ENCODE data around the gene CMPK1.
"Not testable (repeated sequence)": the region's sequence is repeated elsewhere in the genome, so short reads cannot be mapped to it uniquely, and the experiment has no call there.

CMPK1 gene, protein sequence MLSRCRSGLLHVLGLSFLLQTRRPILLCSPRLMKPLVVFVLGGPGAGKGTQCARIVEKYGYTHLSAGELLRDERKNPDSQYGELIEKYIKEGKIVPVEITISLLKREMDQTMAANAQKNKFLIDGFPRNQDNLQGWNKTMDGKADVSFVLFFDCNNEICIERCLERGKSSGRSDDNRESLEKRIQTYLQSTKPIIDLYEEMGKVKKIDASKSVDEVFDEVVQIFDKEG

DNA sequence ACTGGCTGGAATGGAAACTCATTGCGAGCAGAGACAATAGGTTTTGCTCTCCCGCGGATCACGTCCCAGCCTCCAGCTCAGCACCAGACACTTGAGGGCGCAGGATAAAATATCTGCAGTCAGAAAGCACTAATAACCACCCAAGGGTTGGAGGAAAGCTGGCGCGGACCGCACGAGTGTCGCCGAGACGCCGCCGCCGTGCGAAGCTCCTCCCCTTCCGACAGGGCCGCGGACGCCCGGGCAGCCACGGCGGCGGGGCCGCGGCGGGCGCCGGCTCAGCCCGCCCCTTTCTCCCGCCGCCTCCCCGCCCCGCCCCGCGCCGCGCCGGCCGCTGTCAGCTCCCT lies at the start of gene CMPK1:
CMPK1 (plus strand) TSS at position 213 of the 344 bp plus-strand sequence. CDS start 156 bp downstream, outside the sequence.
- peak; percentile 89 for DNase-seq (ENCODE audit: low read depth)

DNA sequence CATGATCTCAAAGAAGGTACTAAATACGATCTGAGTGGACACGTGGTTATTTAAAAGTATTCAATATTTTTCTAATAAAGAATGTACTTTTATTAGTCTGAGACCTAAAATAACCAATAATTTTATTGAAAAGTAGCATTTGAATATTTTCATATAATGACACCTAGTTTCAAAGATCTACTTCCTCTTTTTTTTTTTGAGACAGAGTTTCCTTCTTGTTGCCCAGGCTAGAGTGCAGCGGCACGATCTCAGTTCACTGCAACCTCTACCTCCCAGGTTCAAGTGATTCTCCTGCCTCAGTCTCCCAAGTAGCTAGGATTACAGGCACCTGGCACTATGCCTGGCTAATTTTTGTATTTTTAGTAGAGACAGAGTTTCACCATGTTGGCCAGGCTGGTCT lies 45.5 kb upstream of the CMPK1 start:
- DNase-seq (ENCODE audit: low read depth): not testable (repeated sequence)

DNA sequence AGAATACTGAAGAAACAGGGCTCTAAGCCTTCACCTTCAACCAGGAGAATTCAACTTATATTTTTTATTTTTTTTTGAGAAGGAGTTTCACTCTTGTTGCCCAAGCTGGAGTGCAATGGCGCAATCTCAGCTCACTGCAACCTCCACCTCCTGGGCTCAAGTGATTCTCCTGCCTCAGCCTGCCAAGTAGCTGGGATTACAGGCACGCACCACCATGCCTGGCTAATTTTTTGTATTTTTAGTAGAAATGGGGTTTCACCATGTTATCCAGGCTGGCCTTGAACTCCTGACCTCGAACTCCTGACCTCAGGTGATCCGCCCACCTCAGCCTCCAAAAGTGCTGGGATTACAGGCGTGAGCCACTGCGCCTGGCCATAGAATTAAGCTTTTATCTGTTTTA lies 38.7 kb upstream of the CMPK1 start:
- not testable (repeated sequence) for DNase-seq (ENCODE audit: low read depth)

DNA sequence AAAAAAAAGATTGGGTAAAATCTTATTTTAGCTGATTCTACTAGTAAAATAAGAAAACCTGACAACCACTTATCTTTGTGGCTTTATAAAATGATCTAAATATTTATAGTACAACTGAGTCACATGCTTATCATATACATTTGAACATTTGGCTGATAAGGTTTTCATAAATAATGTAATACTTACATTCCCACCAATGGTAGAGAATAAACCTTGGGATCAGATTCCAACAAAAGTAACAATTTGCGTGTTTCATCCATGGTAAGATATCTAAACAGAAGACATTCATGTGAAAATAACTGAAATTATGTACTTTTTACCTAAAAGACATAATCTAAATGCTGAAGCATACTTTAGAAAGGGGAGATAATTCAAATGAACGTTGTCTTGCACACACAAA lies 38.0 kb upstream of the CMPK1 start:
- DNase-seq (ENCODE audit: low read depth): no peak

DNA sequence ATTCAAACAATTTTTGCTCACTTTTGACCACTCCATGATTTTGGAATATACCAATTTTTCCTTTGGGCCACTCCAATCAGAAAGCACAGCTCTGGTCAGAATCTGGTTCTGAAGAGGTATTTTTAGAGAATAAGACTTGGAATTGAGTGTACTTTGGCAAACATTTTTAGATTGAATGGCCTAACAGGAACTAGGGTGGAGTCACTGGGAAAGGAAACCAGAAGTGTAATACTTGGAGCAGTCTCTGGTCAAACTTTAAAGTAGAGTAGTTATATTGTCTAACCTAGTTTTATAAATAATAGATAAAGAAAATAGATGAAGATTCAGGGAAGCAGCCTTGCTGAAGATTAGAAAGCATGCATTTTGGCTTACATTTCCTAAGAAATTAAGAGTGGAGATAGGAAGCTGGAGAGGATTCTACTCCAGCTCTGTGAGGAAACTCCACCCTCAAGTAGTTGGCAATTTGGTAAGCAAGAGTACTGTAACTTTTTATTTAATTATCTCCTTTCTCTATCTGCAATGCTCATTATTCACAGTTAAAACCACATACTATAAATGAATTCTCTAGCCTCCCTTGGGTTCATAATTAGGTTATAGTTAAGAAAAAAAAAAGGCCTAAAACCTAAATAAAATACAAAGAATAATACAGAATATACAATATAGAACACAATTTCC lies 35.4 kb upstream of the CMPK1 start:
- DNase-seq (ENCODE audit: low read depth): no peak

DNA sequence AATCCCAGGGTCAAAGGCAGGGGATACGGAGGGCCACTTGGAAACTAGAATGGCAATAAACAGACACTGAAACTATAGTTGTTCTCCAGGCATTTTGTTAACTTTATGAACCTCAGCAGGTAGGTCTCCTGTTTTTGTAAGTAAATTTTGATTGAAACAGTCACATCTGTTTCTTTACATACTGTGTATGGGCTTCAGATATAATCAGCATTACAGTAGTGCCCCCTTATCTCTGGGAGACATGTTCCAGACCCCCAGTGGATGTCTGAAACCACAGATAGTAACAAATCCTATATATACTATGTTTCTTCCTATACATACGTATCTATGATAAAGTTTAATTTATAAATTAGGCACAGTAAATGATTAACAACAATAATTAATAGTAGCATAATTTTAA lies 31.1 kb upstream of the CMPK1 start:
- DNase-seq (ENCODE audit: low read depth): no peak

DNA sequence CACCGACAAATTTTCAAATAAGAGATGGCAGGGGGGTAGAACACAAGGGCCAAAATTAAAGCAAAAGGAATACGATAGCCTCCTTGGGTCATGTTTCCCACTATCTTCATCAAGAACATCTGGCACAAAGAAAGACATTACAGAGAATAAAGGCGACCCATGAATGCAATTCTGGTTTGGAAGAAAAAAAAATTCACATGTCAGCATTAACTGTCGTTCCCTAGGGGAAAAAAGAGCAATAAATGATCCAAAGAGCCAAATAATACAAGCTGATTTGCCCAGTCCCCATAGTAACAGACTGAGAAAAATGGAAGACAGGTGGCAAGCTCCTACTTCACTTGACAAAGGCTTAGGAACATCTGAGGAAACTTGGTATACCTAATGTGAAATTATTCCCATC lies 24.2 kb upstream of the CMPK1 start:
- DNase-seq (ENCODE audit: low read depth): no peak

DNA sequence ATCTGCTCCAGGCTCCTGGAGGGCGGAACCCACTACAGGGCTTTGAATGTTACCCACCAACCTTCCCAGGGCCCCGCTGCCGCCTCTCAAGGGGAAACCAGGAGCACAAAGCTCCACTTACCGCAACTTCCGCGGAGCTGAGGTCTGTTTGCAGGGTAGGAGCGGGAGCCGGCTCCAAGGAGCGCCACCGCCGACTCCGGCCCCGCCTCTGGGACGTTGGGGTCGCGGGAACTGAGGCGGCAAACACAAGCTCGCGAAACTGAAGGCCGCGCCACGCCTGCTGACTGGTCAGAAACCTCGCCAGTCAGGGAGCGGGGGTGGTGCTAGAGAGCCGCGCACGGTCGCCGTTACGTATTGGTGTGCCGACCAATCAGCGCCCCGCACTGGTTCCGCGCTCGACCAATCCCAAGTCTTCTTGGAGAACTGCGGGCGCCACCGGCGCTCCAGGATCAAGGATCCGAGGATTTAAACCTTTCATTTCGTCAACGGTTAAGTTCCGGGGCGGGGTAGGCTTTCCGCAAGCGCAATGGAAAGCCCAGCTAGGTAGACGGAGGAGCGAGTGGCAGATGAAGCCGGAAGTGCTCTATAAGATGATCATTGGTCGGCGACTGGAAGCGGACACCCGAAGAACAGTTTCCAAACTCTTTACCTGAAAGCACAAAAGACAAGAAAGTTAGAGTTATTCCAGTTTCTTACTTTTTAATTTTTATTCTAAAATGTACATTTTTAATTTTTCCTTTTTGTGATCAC lies 19.5 kb upstream of the CMPK1 start, which contains the start of gene STIL:
STIL (minus strand) TSS at position 233 of the 750 bp plus-strand sequence. CDS start 3,828 bp downstream, outside the sequence.
- DNase-seq (ENCODE audit: low read depth): peak; percentile 99

DNA sequence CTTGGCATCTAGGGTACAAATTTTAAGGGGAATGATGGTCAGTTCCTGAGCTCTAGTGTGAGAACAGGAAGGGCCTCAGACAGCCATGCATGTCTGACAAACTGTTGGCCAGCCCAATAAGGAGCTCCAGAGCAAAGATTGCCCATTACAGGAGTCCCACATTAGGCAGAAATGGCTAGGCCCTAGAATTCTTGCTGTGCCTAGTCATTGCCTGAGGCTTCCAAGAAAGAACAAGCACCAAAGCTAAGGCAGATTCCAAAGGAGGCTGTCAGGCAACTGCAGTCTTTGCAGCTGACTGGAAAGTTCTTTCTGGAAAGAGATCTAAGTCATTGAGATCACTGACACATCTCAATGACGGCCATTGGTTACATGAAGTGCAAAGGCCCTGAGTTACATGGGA lies 15.7 kb upstream of the CMPK1 start:
- peak; percentile 58 for DNase-seq (ENCODE audit: low read depth)

DNA sequence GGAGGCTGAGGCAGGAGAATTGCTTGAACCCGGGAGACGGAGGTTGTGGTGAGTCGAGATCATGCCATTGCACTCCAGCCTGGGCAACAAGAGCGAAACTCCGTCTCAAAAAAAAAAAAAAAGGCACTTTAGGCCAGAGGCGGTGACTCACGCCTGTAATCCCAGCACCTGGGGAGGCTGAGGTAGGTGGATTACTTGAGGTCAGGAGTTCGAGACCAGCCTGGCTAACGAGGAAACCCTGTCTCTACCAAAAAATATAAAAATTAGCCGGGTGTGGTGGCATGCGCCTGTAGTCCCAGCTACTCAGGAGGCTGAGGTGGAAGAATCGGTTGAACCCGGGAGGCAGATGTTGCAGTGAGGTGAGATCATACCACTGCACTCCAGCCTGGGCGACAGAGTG lies 13.6 kb upstream of the CMPK1 start:
- DNase-seq (ENCODE audit: low read depth): not testable (repeated sequence)

DNA sequence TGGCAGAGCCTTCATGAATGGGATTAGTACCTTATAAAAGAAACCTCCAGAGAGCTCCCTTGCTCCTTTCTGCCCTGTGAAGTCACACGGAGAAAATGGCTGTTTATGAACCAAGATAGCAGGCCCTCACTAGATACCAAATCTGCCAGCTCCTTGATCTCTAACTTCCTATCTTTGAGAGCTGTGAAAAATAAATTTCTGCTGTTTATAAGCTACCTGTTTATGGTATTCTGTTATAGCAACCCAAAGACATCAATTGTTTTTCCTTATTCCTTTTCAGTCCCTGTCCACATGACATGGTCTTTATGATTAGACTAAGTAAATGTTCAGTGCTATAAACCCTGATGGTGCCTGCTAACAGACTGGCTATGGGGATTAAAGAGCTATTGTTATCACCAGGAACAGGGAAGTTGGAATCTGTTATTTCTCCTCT lies 10.0 kb upstream of the CMPK1 start:
- no peak for DNase-seq (ENCODE audit: low read depth)

DNA sequence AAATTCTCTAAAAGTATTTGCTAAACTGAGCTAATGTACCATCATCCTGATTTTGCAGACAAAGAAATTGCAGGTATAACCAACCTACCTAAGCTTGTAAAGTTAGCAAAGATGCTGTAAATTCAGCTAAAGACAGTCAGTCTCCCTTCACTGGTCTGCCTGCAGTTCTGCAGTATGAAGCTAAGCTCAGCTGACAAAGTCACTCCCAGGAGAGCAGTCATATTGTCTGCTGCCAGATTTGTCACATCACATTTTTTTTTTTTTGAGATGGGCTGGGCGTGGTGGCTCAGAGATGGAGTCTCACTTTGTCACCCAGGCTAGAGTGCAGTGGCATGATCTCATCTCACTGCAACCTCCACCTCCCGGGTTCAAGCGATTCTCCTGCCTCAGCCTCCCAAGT lies 8.9 kb upstream of the CMPK1 start:
- no peak for DNase-seq (ENCODE audit: low read depth)

DNA sequence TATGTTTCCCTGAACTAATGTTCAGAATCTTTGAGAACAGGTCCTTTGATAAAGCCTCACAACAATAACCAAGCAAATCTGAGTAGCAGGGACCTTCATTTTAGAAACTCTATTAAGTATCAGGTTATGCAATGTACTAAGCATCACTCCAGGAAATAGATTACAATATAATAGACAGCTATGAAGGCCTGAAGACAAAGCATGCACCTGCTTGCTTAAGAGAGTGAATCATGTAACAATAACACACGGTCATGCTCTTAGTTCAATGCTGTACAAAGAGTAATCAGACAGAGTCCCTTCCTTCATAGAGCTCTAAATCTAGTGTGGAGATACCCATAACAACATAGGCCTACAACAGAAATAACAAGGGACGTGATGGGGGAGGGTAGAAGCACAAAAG lies 8.1 kb upstream of the CMPK1 start:
- no peak for DNase-seq (ENCODE audit: low read depth)

DNA sequence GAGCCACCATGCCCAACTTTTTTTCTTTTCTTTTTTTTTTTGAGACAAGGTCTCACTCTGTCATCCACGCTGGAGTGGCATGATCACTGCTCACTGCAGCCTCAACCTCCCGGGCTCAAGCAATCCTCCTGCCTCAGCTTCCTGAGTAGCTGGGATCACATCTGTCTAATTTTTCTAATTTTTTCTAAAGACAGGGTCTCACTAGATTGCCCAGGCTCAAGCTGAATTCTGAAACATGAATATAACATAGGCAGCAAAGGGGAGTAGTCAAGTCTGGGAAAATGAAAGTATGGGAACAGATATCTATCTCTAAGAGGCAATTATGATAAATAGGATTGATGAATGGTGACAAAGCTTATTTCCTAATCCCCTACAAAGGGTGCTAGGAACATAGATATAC lies 7.3 kb upstream of the CMPK1 start:
- no peak for DNase-seq (ENCODE audit: low read depth)

DNA sequence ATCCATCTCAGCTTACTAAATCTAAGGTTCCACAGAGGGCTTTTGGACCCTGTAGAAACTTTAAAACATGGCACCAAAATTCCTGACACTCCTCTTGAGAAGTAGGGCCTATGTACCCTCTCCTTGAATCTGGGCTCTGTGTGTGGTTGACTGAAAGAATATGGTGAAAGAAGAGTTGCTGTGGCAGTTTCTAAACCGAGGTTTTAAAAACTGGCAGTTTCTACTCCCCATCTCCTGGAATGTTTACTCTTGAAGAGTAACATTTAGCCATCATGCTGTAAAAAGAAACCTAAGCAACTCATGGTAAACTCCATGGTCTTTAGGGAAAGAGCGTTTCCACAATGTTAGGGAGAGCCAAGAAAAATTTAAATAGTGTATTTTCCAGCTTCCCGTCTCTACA lies 4.6 kb upstream of the CMPK1 start:
- DNase-seq (ENCODE audit: low read depth): no peak

DNA sequence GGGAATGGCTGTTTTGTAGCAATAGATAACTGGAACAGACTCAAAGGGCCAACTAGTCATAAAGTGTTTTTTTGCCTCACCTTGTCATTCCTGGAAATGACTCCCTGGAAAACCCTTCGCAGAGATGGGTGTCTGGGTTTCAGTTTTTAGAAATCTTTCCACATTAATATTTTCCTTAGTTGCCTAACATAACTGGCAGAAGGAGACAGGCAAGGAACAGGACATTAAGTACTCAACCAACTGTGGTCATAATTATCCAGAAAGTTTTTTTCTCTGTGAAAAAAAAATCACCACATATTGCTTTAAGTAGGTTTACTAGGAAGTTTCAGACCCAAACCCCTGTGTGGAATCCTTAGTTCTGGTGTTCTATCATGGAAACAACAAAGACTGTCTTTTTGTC lies 3.4 kb upstream of the CMPK1 start:
- no peak for DNase-seq (ENCODE audit: low read depth)

DNA sequence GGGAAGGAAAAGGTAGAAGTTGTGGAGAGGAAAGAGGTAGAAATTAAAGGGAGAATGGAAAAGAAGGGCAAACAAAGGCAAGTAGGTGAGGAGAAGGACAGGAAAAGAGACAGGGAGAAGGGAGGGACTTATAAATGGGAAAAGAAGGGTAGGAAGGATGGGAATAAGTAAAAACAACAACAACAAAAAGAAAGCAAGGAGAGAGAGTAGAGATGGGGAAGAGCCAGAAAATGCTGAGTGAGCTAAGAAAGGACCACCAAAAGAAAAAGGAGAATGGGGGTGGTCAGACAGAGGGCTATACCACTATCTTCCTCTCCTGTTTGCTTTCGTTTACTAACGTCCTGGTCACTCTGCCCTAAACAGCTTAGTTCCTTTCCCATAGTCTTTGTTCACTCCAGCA lies 1.7 kb upstream of the CMPK1 start:
- DNase-seq (ENCODE audit: low read depth): no peak

DNA sequence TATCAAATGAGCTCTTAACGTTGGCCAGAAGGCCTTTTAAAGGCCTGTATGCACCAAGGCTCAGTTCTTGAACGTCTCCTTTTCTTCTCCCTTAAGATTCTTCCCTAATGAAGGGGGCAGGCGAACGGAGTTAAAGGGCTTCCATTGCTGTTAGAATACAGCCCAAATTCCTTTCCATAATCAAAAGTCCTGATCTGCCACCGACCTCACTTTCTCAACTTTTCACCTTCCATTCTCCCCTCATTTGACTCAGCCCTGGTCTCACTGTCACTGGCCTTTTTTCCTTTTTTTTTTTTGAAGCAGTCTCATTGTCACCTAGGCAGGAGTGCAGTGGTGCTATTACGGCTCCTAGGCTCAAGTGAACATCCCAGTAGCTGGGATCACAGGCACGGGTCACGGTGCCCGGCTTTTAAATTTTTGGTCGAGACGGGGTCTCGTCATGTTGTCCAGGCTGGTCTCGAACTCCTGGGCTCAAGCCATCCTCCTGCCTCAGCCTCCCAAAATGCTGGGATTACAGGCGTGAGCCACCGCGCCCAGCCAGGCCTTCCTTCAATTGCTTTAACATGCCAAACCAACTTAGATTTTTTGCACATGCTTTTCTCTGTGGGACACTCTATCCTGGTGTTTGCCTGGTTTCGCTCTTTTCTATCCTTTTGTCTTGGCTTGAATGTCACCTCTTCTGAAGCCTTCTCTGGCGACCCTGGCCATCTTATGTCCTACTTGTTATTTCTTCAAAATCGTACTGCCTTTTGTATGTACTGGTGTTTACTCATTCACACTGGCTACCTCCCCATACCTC lies 612 bp upstream of the CMPK1 start:
- no peak for DNase-seq (ENCODE audit: low read depth)

DNA sequence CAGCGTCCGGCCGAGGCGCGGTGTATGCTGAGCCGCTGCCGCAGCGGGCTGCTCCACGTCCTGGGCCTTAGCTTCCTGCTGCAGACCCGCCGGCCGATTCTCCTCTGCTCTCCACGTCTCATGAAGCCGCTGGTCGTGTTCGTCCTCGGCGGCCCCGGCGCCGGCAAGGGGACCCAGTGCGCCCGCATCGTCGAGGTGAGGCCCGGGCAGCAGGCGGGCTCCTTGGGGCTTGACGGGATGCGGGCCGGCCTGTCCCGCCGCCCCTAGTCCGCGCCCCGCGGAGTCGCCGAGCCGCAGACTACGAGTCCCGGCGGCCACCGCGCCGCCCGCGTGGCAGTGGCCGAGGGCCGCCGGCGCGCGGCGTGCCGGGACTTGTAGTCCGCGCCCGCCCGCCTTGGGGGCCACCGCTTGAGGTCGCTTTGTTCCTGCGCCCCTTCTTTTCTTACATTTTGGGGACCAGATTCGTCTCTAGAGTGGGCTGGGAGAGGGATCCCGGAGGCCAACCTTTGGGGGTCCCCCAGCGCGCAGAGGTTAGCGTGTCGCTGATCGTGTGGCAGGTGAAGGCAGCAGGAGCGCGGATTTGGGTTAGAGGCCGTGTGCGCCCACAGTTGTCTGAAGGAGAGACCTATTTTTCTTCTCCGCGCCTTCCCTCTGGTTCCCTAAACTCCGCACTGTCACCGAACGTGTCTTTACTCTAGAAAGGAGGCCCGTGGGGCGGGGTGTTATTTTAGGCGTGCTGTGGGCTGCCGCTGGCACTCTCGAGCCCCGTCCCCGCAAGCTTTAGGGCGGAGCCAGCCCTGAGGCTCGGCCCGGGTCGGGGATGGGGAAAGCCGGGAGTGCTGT lies 553 bp downstream of the CMPK1 start:
- peak; percentile 82 for DNase-seq (ENCODE audit: low read depth)

DNA sequence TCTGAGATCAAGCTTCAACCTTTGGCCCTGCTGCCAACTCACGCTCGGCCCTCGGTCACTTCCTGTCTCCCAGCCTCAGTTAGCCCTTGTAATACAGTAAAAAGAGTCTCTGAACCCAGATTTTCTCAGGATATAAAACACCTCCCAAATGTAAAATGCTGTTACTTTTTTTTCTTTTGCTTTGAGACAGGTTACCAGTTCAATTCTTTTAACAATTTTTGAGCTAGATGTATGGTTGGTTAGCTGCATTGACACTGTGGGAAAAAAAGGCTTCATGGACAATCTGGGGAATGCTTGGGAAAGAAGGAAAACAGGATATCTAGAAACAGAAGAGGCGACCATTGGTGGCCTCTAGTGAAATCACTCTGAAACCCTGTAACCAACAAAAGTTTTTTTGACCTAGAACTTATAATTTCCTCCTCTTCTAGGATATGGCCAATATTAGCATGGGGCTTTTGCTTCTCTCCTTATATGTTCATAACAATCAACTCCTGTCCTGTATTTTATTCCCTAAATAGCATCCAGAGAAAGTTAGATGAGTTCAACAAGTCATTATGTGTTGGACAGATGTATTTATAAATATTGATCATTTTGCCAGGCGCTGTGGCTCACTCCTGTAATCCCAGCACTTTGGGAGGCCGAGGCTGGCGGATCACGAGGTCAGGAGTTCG lies 1.3 kb downstream of the CMPK1 start:
- no peak for DNase-seq (ENCODE audit: low read depth)

DNA sequence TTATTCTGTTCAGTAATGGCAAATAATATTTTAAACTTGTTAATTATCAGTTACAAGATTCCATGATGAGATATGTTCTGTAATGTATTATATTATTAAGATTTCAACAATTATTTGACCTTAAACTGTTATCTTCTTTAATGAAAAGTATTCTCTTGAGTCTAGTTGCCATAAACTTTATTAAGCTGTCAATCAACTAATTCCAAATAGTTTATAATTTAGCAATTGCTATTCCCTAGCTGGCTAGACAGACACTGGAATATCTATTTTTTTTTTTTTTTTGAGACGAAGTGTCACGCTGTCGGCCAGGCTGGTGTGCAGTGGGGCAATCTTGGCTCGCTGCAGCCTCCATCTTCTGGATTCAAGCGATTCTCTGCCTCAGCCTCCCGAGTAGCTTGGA lies 3.8 kb downstream of the CMPK1 start:
- no peak for DNase-seq (ENCODE audit: low read depth)

Measured in fibroblast of gingiva (primary cell).